Lung (tissue), 12 donors: ENCODE data around the gene TBC1D1. TPM values are rescaled to one million over a fixed set of nuclear protein-coding genes. Genes with fewer than 3 reads are reported as not detected.

Experiments
- ATAC-seq: fragments of 200-7000 bp; cut with Tn5 transposase; one replicate; pipeline ENCODE4 v1.9.1; 2020; ENCODE audit warnings: moderate number of reproducible peaks; ENCODE audit not compliant: insufficient read depth, low FRiP score
- DNase-seq, 3 donors: peaks; one replicate each; pipeline ENCODE4 v3.0.0-alpha.2; 2013 to 2017
- H3K27ac ChIP-seq, 2 donors: one replicate each; pipeline ENCODE4 v1.5.1; 2013; ENCODE audit warnings: mild to moderate bottlenecking in 2 of 2, moderate library complexity in 2 of 2, control low read depth in 1 of 2, inconsistent platforms in 1 of 2, low read depth in 1 of 2, low read length in 1 of 2
- H3K27me3 ChIP-seq, 3 donors: one replicate each; pipeline ENCODE4 v1.5.1; 2013; ENCODE audit warnings: low read length in 2 of 3; ENCODE audit not compliant: control insufficient read depth in 3 of 3, insufficient read depth in 3 of 3
- H3K36me3 ChIP-seq, 4 donors: one replicate each; pipeline ENCODE4 v1.5.1; 2013; ENCODE audit warnings: low read length in 4 of 4, mild to moderate bottlenecking in 1 of 4, moderate library complexity in 1 of 4; ENCODE audit not compliant: control insufficient read depth in 4 of 4, insufficient read depth in 4 of 4
- H3K4me1 ChIP-seq, 5 donors: one replicate each; pipeline ENCODE4 v1.5.1; 2013; ENCODE audit warnings: low read length in 5 of 5, mild to moderate bottlenecking in 2 of 5, moderate library complexity in 1 of 5; ENCODE audit not compliant: control insufficient read depth in 5 of 5, insufficient read depth in 5 of 5
- H3K4me3 ChIP-seq: one replicate; pipeline ENCODE4 v1.5.1; 2013; ENCODE audit warnings: mild to moderate bottlenecking, control low read depth, moderate library complexity
- H3K9ac ChIP-seq, 2 donors: one replicate each; pipeline ENCODE4 v1.5.1; 2013; ENCODE audit warnings: low read length in 2 of 2, control low read depth in 1 of 2; ENCODE audit not compliant: insufficient read depth in 1 of 2
- H3K9me3 ChIP-seq, 4 donors: one replicate each; pipeline ENCODE4 v1.5.1; 2013; ENCODE audit warnings: low read length in 3 of 4, mild to moderate bottlenecking in 1 of 4, moderate library complexity in 1 of 4; ENCODE audit not compliant: control insufficient read depth in 4 of 4, insufficient read depth in 3 of 4
- CTCF ChIP-seq: IDR thresholded peaks from 2 replicates; pipeline ENCODE4 v1.5.1; 2012; ENCODE audit warnings: mild to moderate bottlenecking; ENCODE audit errors: control extremely low read depth, extremely low read depth
- WGBS, 2 donors: extraction: QIAGEN DNeasy Blood & Tissue Kit; methylation state at CpG; one replicate each; pipeline ENCODE4 v1.1.7; 2013; 5-methylcytosine and 5-hydroxymethylcytosine counted together
- polyA plus RNA-seq, 2 donors: library from polyadenylated mRNA; stranded (reverse); fragments of 200-250 nt; gene quantifications; one replicate each; pipeline ENCODE4 v1.2.1, GENCODE V29; 2013
- total RNA-seq, 2 donors: library from RNA; depleted of rRNA in 1 of 2; stranded (reverse); fragments of >200 nt in 1 of 2; gene quantifications; one replicate each; pipeline ENCODE4 v1.2.1, GENCODE V29; 2014 to 2021
- donor health status: control.
- donor health status: control.
- donor health status: Bipolar disorder and iron deficiency.
- donor health status: healthy.
- donor health status: DM: yes; HTN: yes; CAD: no.

Gene TBC1D1
- total and polyA plus RNA-seq, 4 donors: 23.6 to 71.1 (median 43.9) TPM

GRCh38 chr4:38177641-38178391 lies 286.9 kb downstream of the TBC1D1 start:
- Histone ChIP-seq H3K9me3 (no peaks in the 10 kb centered on the region), H3K9ac (no peak overlapping the region), H3K4me3 (no peak overlapping the region), H3K27me3 (no peaks in the 10 kb centered on the region), H3K36me3 (no peaks in the 10 kb centered on the region), H3K4me1 (peaks cover 0 to 17% (median 2%) of the 10 kb centered on the region in 5 donors), H3K27ac (no peak overlapping the region)
- ATAC-seq: peak; percentile 69
- no peak for TF ChIP-seq CTCF
- DNase-seq: no peak
- WGBS, 2 donors: 17 to 28% methylated on average over 11 of the region's 11 CpGs

- Histone ChIP-seq H3K9me3 (no peaks in the 10 kb centered on the region), H3K4me1 (peaks cover 0 to 17% (median 2%) of the 10 kb centered on the region in 5 donors), H3K27ac (no peak overlapping the region), H3K36me3 (no peaks in the 10 kb centered on the region), H3K27me3 (no peaks in the 10 kb centered on the region), H3K4me3 (no peak overlapping the region), H3K9ac (no peak overlapping the region)
- TF ChIP-seq CTCF: no peak
- ATAC-seq (no peak), DNase-seq (no peak)
- 67% methylated on average over 8 of the region's 8 CpGs for WGBS, 2 donors
These were observed 287.6 kb downstream of the TBC1D1 start for GRCh38 chr4:38178392-38178995.

- WGBS, 2 donors: 45 to 62% methylated on average over 6 of the region's 6 CpGs
- Histone ChIP-seq H3K27ac (no peak overlapping the region), H3K27me3 (no peaks in the 10 kb centered on the region), H3K4me1 (peaks cover 0 to 14% (median 2%) of the 10 kb centered on the region in 5 donors), H3K9me3 (no peaks in the 10 kb centered on the region), H3K9ac (no peak overlapping the region), H3K36me3 (no peaks in the 10 kb centered on the region), H3K4me3 (no peak overlapping the region)
- peak; percentile 97 for TF ChIP-seq CTCF
- DNase-seq: peak; percentile 78 to 86 (median 84)
- ATAC-seq: peak; percentile 77
These were observed 288.9 kb downstream of the TBC1D1 start for GRCh38 chr4:38179690-38180377.
